ENCODE data around the gene ELOVL6. TPM values are rescaled to one million over a fixed set of nuclear protein-coding genes. Genes with fewer than 3 reads are reported as not detected.

ELOVL6 gene
- total and polyA plus RNA-seq, 9 of the 15 experiments (the other 6 are each of a cell fraction or from before 2014, with no cell fraction given), result 18.3 to 82.6 (median 46.0) TPM

GRCh38 chr4:110198435-110199416, at the start of gene ELOVL6 (continued):
- no peak for TF ChIP-seq RFX5 (IDR thresholded peaks at IDR 0.05; ENCODE audit: low read depth, low read length)
- TF ChIP-seq SMARCA4 (IDR thresholded peaks at IDR 0.05), result peak; percentile 13
- no peak for TF ChIP-seq ZNF23 (CRISPR knock-in tag; IDR thresholded peaks at IDR 0.05)
- TF ChIP-seq IFI16 (CRISPR knock-in tag; IDR thresholded peaks at IDR 0.05), result no peak
- TF ChIP-seq OTX1 (CRISPR knock-in tag; IDR thresholded peaks at IDR 0.05), result no peak
- no peak for TF ChIP-seq EHMT2 (IDR thresholded peaks at IDR 0.05)
- peak; percentile 66; the same call in 1 of the 2 replicates for TF ChIP-seq ZNF431 (CRISPR knock-in tag; IDR thresholded peaks at IDR 0.05)
- no peak for TF ChIP-seq MBD1 (CRISPR knock-in tag; IDR thresholded peaks at IDR 0.05)
- no peak for TF ChIP-seq HEY1 (CRISPR knock-in tag; IDR thresholded peaks at IDR 0.05; ENCODE audit: borderline replicate concordance)
- no peak for TF ChIP-seq ZNF512 (tag; IDR thresholded peaks at IDR 0.05)
- TF ChIP-seq ZNF644 (tag; IDR thresholded peaks at IDR 0.05; ENCODE audit: low read depth), result no peak; the same call in 1 of the 2 replicates
- TF ChIP-seq NR1H2 (CRISPR knock-in tag; IDR thresholded peaks at IDR 0.05), result 0 out of 2 replicates have a peak, but pooled peaks have one; percentile 75
- TF ChIP-seq HDAC8 (tag; IDR thresholded peaks at IDR 0.05), result no peak
- no peak for TF ChIP-seq FOXA1 (IDR thresholded peaks at IDR 0.05; ENCODE audit: borderline replicate concordance)
- TF ChIP-seq CTBP1 (IDR thresholded peaks at IDR 0.05; ENCODE audit: borderline replicate concordance), result peak; percentile 89; the same call in 1 of the 2 replicates
- TF ChIP-seq SREBF1 (IDR thresholded peaks at IDR 0.05; ENCODE audit: borderline replicate concordance, low read depth, low read length), result peak; percentile 52; the same call in 1 of the 2 replicates
- TF ChIP-seq MYC (IDR thresholded peaks at IDR 0.05; ENCODE audit: low read depth, low read length), result peak; percentile 96
- TF ChIP-seq MYC (CRISPR knock-in tag; IDR thresholded peaks at IDR 0.05; ENCODE audit: borderline replicate concordance, low read depth), result peak; percentile 78; the same call in 1 of the 2 replicates
- TF ChIP-seq RCOR1 (IDR thresholded peaks at IDR 0.05; ENCODE audit: borderline replicate concordance in 1 of 2, low read depth in 2 of 2, low read length in 2 of 2), result peak; percentile 27 to 87; a peak in 3 of 4 replicates
- TF ChIP-seq ZNF395 (CRISPR knock-in tag; IDR thresholded peaks at IDR 0.05), result peak; percentile 45; the same call in 1 of the 2 replicates
- TF ChIP-seq RBM22 (IDR thresholded peaks at IDR 0.05; ENCODE audit: low read depth, low read length, poor library complexity, severe bottlenecking), result no peak
- TF ChIP-seq ZNF764 (CRISPR knock-in tag; IDR thresholded peaks at IDR 0.05; ENCODE audit: low read depth), result no peak
